Measurements from ENCODE around the gene MMD. TPM values are rescaled to one million over a fixed set of nuclear protein-coding genes. Genes with fewer than 3 reads are reported as not detected.
A peak's percentile ranks its signal among the peaks of the same experiment; 100 is the strongest.
"Not testable (repeated sequence)": the region's sequence is repeated elsewhere in the genome, so short reads cannot be mapped to it uniquely, and the experiment has no call there.

The MMD gene
- 10 to 100 TPM; 18.7 to 33.5 (median 27.9) TPM for total RNA-seq
- 58.4 TPM for total RNA-seq (2013)

- Histone ChIP-seq H3K9me3 (ENCODE audit: control insufficient read depth, insufficient read depth, low read length) (no peaks in the 10 kb centered on the region), H3K4me1 (ENCODE audit: control insufficient read depth, insufficient read depth, low read length) (peaks cover 15% of the 10 kb centered on the region), H3K27ac (ENCODE audit: low read length) (peak within 1 kb of the TSS; percentile 85), H3K27me3 (ENCODE audit: control insufficient read depth, insufficient read depth, low read length) (peaks cover 7% of the 10 kb centered on the region), H3K36me3 (ENCODE audit: control insufficient read depth, insufficient read depth, low read length) (no peaks in the 10 kb centered on the region), H3K4me3 (ENCODE audit: low read length) (peak within 1 kb of the TSS; percentile 86)
- ATAC-seq: no peak
- peak within 1 kb of the TSS; percentile 91 for H3K4me3 Mint-ChIP-seq
- H3K27me3 Mint-ChIP-seq (ENCODE audit: low read depth in 2 of 2): peaks cover 19 to 20% of the 10 kb centered on the region in 2 donors
- no peak for TF ChIP-seq CTCF (IDR thresholded peaks at IDR 0.05)
- peak in 1 of 2 donors; percentile 26 for DNase-seq
- 0% methylated on average over 62 of the region's 62 CpGs for WGBS (ENCODE audit: insufficient coverage)
- no peaks in the 10 kb centered on the region for H3K36me3 Mint-ChIP-seq
- intact Hi-C loops (cut with micrococcal nuclease): loop anchor here (2.0 kb wide), 1 partner anchor 453 kb away; the partner anchor contains the start of genes COX11 and STXBP4
- H3K4me1 Mint-ChIP-seq: peaks cover 45 to 53% of the 10 kb centered on the region in 2 donors
- H3K27ac Mint-ChIP-seq: peak within 1 kb of the TSS; percentile 86 to 93
- no peaks in the 10 kb centered on the region for H3K9me3 Mint-ChIP-seq
Observed at GRCh38 chr17:55421179-55421934, at the start of gene MMD. Gene MMD (minus strand): TSS chr17:55421835. CDS start chr17:55421695, 140 bp downstream.

- Histone ChIP-seq H3K9me3 (ENCODE audit: control insufficient read depth, insufficient read depth, low read length) (no peaks in the 10 kb centered on the region), H3K4me1 (ENCODE audit: control insufficient read depth, insufficient read depth, low read length) (no peaks in the 10 kb centered on the region), H3K27ac (ENCODE audit: low read length) (no peak overlapping the region), H3K4me3 (ENCODE audit: low read length) (no peak overlapping the region), H3K36me3 (ENCODE audit: control insufficient read depth, insufficient read depth, low read length) (no peaks in the 10 kb centered on the region), H3K27me3 (ENCODE audit: control insufficient read depth, insufficient read depth, low read length) (no peaks in the 10 kb centered on the region)
- Mint-ChIP-seq H3K9me3 (no peaks in the 10 kb centered on the region), H3K36me3 (no peaks in the 10 kb centered on the region), H3K27ac (no peak overlapping the region), H3K27me3 (ENCODE audit: low read depth in 2 of 2) (no peaks in the 10 kb centered on the region), H3K4me3 (no peak overlapping the region), H3K4me1 (peaks cover 0 to 7% of the 10 kb centered on the region in 2 donors)
- intact Hi-C loops (cut with micrococcal nuclease): no loop called here
- DNase-seq (no peak), ATAC-seq (no peak)
- 65% methylated on average over 7 of the region's 7 CpGs for WGBS (ENCODE audit: insufficient coverage)
- no peak for TF ChIP-seq CTCF (IDR thresholded peaks at IDR 0.05)
Observed at GRCh38 chr17:55466671-55467070, 45.0 kb upstream of the MMD start.

GRCh38 chr17:55465771-55466170, 44.1 kb upstream of the MMD start:
- H3K4me3 ChIP-seq (ENCODE audit: low read length); H3K27ac Mint-ChIP-seq; H3K27me3 Mint-ChIP-seq (ENCODE audit: low read depth in 2 of 2); H3K36me3 ChIP-seq (ENCODE audit: control insufficient read depth, insufficient read depth, low read length); ATAC-seq; H3K9me3 ChIP-seq (ENCODE audit: control insufficient read depth, insufficient read depth, low read length); DNase-seq; H3K4me1 ChIP-seq (ENCODE audit: control insufficient read depth, insufficient read depth, low read length); H3K27ac ChIP-seq (ENCODE audit: low read length); H3K9me3 Mint-ChIP-seq; H3K4me3 Mint-ChIP-seq; H3K27me3 ChIP-seq (ENCODE audit: control insufficient read depth, insufficient read depth, low read length); H3K4me1 Mint-ChIP-seq; intact Hi-C loops (cut with micrococcal nuclease); H3K36me3 Mint-ChIP-seq: not testable (repeated sequence)
- 89% methylated on average over 4 of the region's 4 CpGs for WGBS (ENCODE audit: insufficient coverage)

GRCh38 chr17:55463600-55463999, 42.0 kb upstream of the MMD start:
- Mint-ChIP-seq H3K27ac (no peak overlapping the region), H3K27me3 (ENCODE audit: low read depth in 2 of 2) (no peaks in the 10 kb centered on the region), H3K4me3 (no peak overlapping the region), H3K9me3 (no peaks in the 10 kb centered on the region), H3K4me1 (peaks cover 0 to 7% of the 10 kb centered on the region in 2 donors), H3K36me3 (no peaks in the 10 kb centered on the region)
- Histone ChIP-seq H3K27me3 (ENCODE audit: control insufficient read depth, insufficient read depth, low read length) (no peaks in the 10 kb centered on the region), H3K4me3 (ENCODE audit: low read length) (no peak overlapping the region), H3K4me1 (ENCODE audit: control insufficient read depth, insufficient read depth, low read length) (no peaks in the 10 kb centered on the region), H3K9me3 (ENCODE audit: control insufficient read depth, insufficient read depth, low read length) (no peaks in the 10 kb centered on the region), H3K27ac (ENCODE audit: low read length) (no peak overlapping the region), H3K36me3 (ENCODE audit: control insufficient read depth, insufficient read depth, low read length) (no peaks in the 10 kb centered on the region)
- no peak for DNase-seq
- no peak for ATAC-seq
- intact Hi-C loops (cut with micrococcal nuclease): no loop called here
- WGBS (ENCODE audit: insufficient coverage): 3% methylated on average over 2 of the region's 2 CpGs
- no peak for TF ChIP-seq CTCF (IDR thresholded peaks at IDR 0.05)

Data from natural killer cell (primary cell).